H1 (cell line): ENCODE data around the gene IQUB. TPM values are rescaled to one million over a fixed set of nuclear protein-coding genes. Genes with fewer than 3 reads are reported as not detected.

ENCODE experiments used
- CTCF ChIA-PET: fragments of 300-600 bp; sonication (Branson Sonifier 250); formaldehyde crosslinking; loops from one replicate; lab custom pipeline; 2021; ENCODE audit not compliant: partially characterized antibody; lab: Charles Lee
- POLR2A ChIA-PET: fragments of 300-600 bp; sonication (Branson Sonifier 250); formaldehyde crosslinking; loops from one replicate; lab custom pipeline; 2021; ENCODE audit warnings: inconsistent platforms; ENCODE audit not compliant: partially characterized antibody; lab: Charles Lee
- DNase-seq, 2 experiments: peaks; one replicate each; pipeline versions ENCODE4 v3.0.0 to v3.0.0-alpha.2; 2010 to 2022; ENCODE audit warnings: low spot score in 2 of 2, low read depth in 1 of 2, mixed read lengths in 1 of 2
- FAIRE-seq: peaks from 2 replicates; lab custom pipeline; 2011; peaks lifted over from hg19 to GRCh38; lab: Jason Lieb, UNC
- H2AFZ ChIP-seq: 2 replicates; pipeline ENCODE4 v1.8.1; 2012; ENCODE audit warnings: low read length, inconsistent platforms
- H2AK5ac ChIP-seq: 2 replicates; pipeline ENCODE4 v1.6.1; 2013; ENCODE audit warnings: low read depth, low read length
- H2BK120ac ChIP-seq: replicated peaks from 2 replicates; pipeline ENCODE3; 2013; ENCODE audit warnings: low read depth, low read length, inconsistent platforms
- H2BK12ac ChIP-seq: 2 replicates; pipeline ENCODE4 v1.6.1; 2013; ENCODE audit warnings: low read depth, low read length
- H2BK15ac ChIP-seq: 2 replicates; pipeline ENCODE4 v1.6.1; 2013; ENCODE audit warnings: low read length
- H2BK20ac ChIP-seq: 2 replicates; pipeline ENCODE4 v1.6.1; 2013; ENCODE audit warnings: low read length
- H2BK5ac ChIP-seq: 2 replicates; pipeline ENCODE4 v1.6.1; 2013; ENCODE audit warnings: low read depth, low read length
- H3K14ac ChIP-seq: 2 replicates; pipeline ENCODE4 v1.6.1; 2013; ENCODE audit warnings: inconsistent platforms; ENCODE audit not compliant: insufficient read length
- H3K18ac ChIP-seq: 2 replicates; pipeline ENCODE4 v1.6.1; 2013; ENCODE audit warnings: low read length; ENCODE audit errors: extremely low read depth
- H3K23ac ChIP-seq: 2 replicates; pipeline ENCODE4 v1.6.1; 2013; ENCODE audit warnings: inconsistent platforms; ENCODE audit not compliant: insufficient read length
- H3K23me2 ChIP-seq: 2 replicates; pipeline ENCODE4 v1.6.1; 2013; ENCODE audit warnings: low read depth, low read length
- H3K27ac ChIP-seq: 2 replicates; pipeline ENCODE4 v1.6.1; 2011; ENCODE audit warnings: low read depth, low read length, inconsistent platforms
- H3K27me3 ChIP-seq, 4 experiments: replicated peaks in 1 of 4; 1 replicate in 1 of 4; 2 replicates in 3 of 4; pipeline versions ENCODE4 v1.6.1 to v1.8.1; 2011 to 2013; ENCODE audit warnings: low read length in 3 of 4, mild to moderate bottlenecking in 3 of 4, inconsistent platforms in 2 of 4, mixed read lengths in 2 of 4, moderate library complexity in 1 of 4; ENCODE audit not compliant: control insufficient read depth in 3 of 4, insufficient read depth in 3 of 4; ENCODE audit errors: extremely low read depth in 1 of 4
- H3K36me3 ChIP-seq, 4 experiments: 2 replicates each; pipeline versions ENCODE4 v1.6.1 to v1.8.1; 2011 to 2013; ENCODE audit warnings: mild to moderate bottlenecking in 4 of 4, low read length in 3 of 4, moderate library complexity in 2 of 4, control low read depth in 1 of 4, inconsistent platforms in 1 of 4; ENCODE audit not compliant: insufficient read depth in 4 of 4, control insufficient read depth in 2 of 4
- H3K4ac ChIP-seq: replicated peaks from 2 replicates; pipeline ENCODE3; 2013; ENCODE audit warnings: low read length, low read depth, mixed read lengths, inconsistent platforms; ENCODE audit not compliant: insufficient read length
- H3K4me1 ChIP-seq, 4 experiments: replicated peaks in 1 of 4; 1 replicate in 1 of 4; 2 replicates in 3 of 4; pipeline versions ENCODE4 v1.6.1 to v1.8.1; 2011 to 2013; ENCODE audit warnings: low read length in 3 of 4, inconsistent platforms in 2 of 4, mixed read lengths in 1 of 4; ENCODE audit not compliant: insufficient read depth in 4 of 4, control insufficient read depth in 3 of 4
- H3K4me2 ChIP-seq, 2 experiments: 2 replicates each; pipeline versions ENCODE4 v1.6.1 to v1.8.1; 2011 to 2013; ENCODE audit warnings: low read depth in 2 of 2, low read length in 2 of 2, control low read depth in 1 of 2, inconsistent platforms in 1 of 2, mild to moderate bottlenecking in 1 of 2; ENCODE audit not compliant: insufficient read depth in 1 of 2
- H3K4me3 ChIP-seq, 4 experiments: fragments of 200-600, 300-600 bp in 1 of 4; sonication (generic), shearing (Covaris generic), sonication (Bioruptor Twin) in 1 of 4; 2 replicates each; pipeline versions ENCODE4 v1.5.1 to v1.8.1; 2011 to 2016; ENCODE audit warnings: low read length in 4 of 4, low read depth in 3 of 4, control low read depth in 2 of 4, inconsistent platforms in 2 of 4, mild to moderate bottlenecking in 2 of 4, mixed read lengths in 1 of 4, moderate library complexity in 1 of 4; ENCODE audit not compliant: insufficient read depth in 2 of 4; ENCODE audit errors: extremely low read depth in 1 of 4
- H3K56ac ChIP-seq: replicated peaks from 2 replicates; pipeline ENCODE3; 2013; ENCODE audit warnings: low read depth, mild to moderate bottlenecking, mixed read lengths, low read length, inconsistent platforms; ENCODE audit not compliant: insufficient read length
- H3K79me1 ChIP-seq: 2 replicates; pipeline ENCODE4 v1.6.1; 2013; ENCODE audit warnings: low read depth, low read length, control low read depth
- H3K79me2 ChIP-seq, 2 experiments: 2 replicates each; pipeline versions ENCODE4 v1.6.1 to v1.8.1; 2012 to 2013; ENCODE audit warnings: low read length in 2 of 2, mild to moderate bottlenecking in 2 of 2, inconsistent platforms in 1 of 2; ENCODE audit not compliant: insufficient read depth in 2 of 2, control insufficient read depth in 1 of 2
- H3K9ac ChIP-seq, 4 experiments: replicated peaks in 1 of 4; 1 replicate in 1 of 4; 2 replicates in 3 of 4; pipeline versions ENCODE4 v1.6.1 to v1.8.1; 2011 to 2013; ENCODE audit warnings: low read depth in 3 of 4, low read length in 3 of 4, control low read depth in 2 of 4, mild to moderate bottlenecking in 2 of 4, moderate library complexity in 2 of 4, inconsistent platforms in 1 of 4; ENCODE audit errors: extremely low read depth in 1 of 4
- H3K9me3 ChIP-seq, 2 experiments: 2 replicates each; pipeline versions ENCODE4 v1.6.1 to v1.8.1; 2012 to 2013; ENCODE audit warnings: mild to moderate bottlenecking in 2 of 2, moderate library complexity in 2 of 2, control low read depth in 1 of 2, inconsistent platforms in 1 of 2, low read depth in 1 of 2, low read length in 1 of 2, mixed read lengths in 1 of 2; ENCODE audit not compliant: insufficient read depth in 2 of 2
- H4K20me1 ChIP-seq, 2 experiments: replicated peaks in 1 of 2; 2 replicates each; pipeline versions ENCODE3 to v1.8.1; 2011 to 2013; ENCODE audit warnings: inconsistent platforms in 2 of 2, low read length in 2 of 2, mild to moderate bottlenecking in 1 of 2; ENCODE audit not compliant: insufficient read depth in 2 of 2, control insufficient read depth in 1 of 2
- H4K5ac ChIP-seq: 2 replicates; pipeline ENCODE4 v1.6.1; 2013; ENCODE audit warnings: low read length, low read depth, mixed read lengths, inconsistent platforms; ENCODE audit not compliant: insufficient read length
- H4K8ac ChIP-seq: 2 replicates; pipeline ENCODE4 v1.8.0; 2013; ENCODE audit warnings: mild to moderate bottlenecking, moderate library complexity, low read length, inconsistent platforms; ENCODE audit not compliant: insufficient read depth; ENCODE audit errors: extremely low read depth
- H4K91ac ChIP-seq: replicated peaks from 2 replicates; pipeline ENCODE3; 2013; ENCODE audit warnings: low read length, mixed read lengths, inconsistent platforms; ENCODE audit not compliant: insufficient read length
- MAX ChIP-seq: IDR thresholded peaks from 2 replicates; pipeline ENCODE4 v1.6.1; 2012; ENCODE audit warnings: inconsistent platforms
- RBBP5 ChIP-seq: IDR thresholded peaks from 2 replicates; pipeline ENCODE4 v1.7.1; 2012; ENCODE audit warnings: low read depth, mild to moderate bottlenecking, inconsistent platforms, low read length, moderate library complexity, borderline replicate concordance
- SAP30 ChIP-seq: fragments of 300-600 bp; sonication (generic); IDR thresholded peaks from 2 replicates; pipeline ENCODE4 v1.7.1; 2012; ENCODE audit warnings: low read length, moderate library complexity, mild to moderate bottlenecking, inconsistent platforms; ENCODE audit not compliant: insufficient read depth, insufficient replicate concordance
- SP1 ChIP-seq: IDR thresholded peaks from 2 replicates; pipeline ENCODE4 v1.6.1; 2011; ENCODE audit warnings: low read depth, low read length
- TBP ChIP-seq: IDR thresholded peaks from 2 replicates; pipeline ENCODE4 v1.6.1; 2011; ENCODE audit warnings: low read depth, low read length, improper control_type of control experiment
- TEAD4 ChIP-seq: IDR thresholded peaks from 2 replicates; pipeline ENCODE4 v1.6.1; 2012; ENCODE audit warnings: low read depth, low read length, inconsistent platforms, mixed read lengths
- WGBS, 2 experiments: shearing (Covaris generic) in 1 of 2; methylation state at CpG; one replicate each; pipeline versions ENCODE4 v1.1.6 to v1.1.7; 2013 to 2015; ENCODE audit warnings: low lambda C conversion rate in 2 of 2, mixed read lengths in 2 of 2, inconsistent platforms in 1 of 2, low coverage in 1 of 2, missing lambda C conversion rate in 1 of 2; ENCODE audit not compliant: insufficient replicate concordance in 2 of 2, insufficient coverage in 1 of 2, insufficient read length in 1 of 2; ENCODE audit errors: extremely low coverage in 1 of 2, missing lambda C conversion rate in 1 of 2; 5-methylcytosine and 5-hydroxymethylcytosine counted together
- polyA plus RNA-seq, 7 experiments: library from polyadenylated mRNA; depleted of rRNA in 3 of 7; stranded (reverse) in 5 of 7; unstranded in 2 of 7; fragments of >200 nt in 5 of 7; fragments of 200-250 nt in 2 of 7; gene quantifications; 1 replicate in 5 of 7; 2 replicates in 1 of 7; 4 replicates in 1 of 7; pipeline versions ENCODE4 v1.2.1 to v1.2.3, GENCODE V29; 2011 to 2013; ENCODE audit warnings: missing spikeins in 2 of 7, mixed read lengths in 2 of 7
- total RNA-seq: library from RNA; stranded (reverse); fragmentation: NEBNext Ultra II Directional; extraction: Animal tissue kit (Norgen Biotek cat#: 25700); gene quantifications from 2 replicates; pipeline ENCODE4 v1.2.1, GENCODE V29; 2021
- TF ChIP-seq, protein P1 (sequence below), 3 experiments: IDR thresholded peaks; 1 replicate in 2 of 3; 2 replicates in 1 of 3; pipeline versions ENCODE4 v1.5.1 to v1.6.1; 2011; ENCODE audit warnings: low read length in 3 of 3, mild to moderate bottlenecking in 3 of 3, inconsistent platforms in 2 of 3, low read depth in 1 of 3, moderate library complexity in 1 of 3; ENCODE audit not compliant: insufficient read depth in 1 of 3; ENCODE audit errors: control extremely low read depth in 1 of 3

Gene IQUB
- total and polyA plus RNA-seq, 2 of the 8 experiments (the other 6 are each of a cell fraction or from before 2014, with no cell fraction given) = 0.12 to 0.82 TPM

GRCh38 chr7:123557398-123558288, 23.2 kb upstream of the IQUB start, which contains the start of gene NDUFA5:
Gene NDUFA5 (minus strand): TSS chr7:123557818. CDS start chr7:123557795, 23 bp downstream.
- H3K23me2 ChIP-seq = peaks cover 7% of the 10 kb centered on the region
- peaks cover 0 to 11% (median 3%) of the 10 kb centered on the region in 4 experiments; a peak in 3 of 8 replicates for H3K36me3 ChIP-seq
- H3K14ac ChIP-seq = no peak within 1 kb of the TSS
- H4K20me1 ChIP-seq = no peaks in the 10 kb centered on the region
- DNase-seq = peak; percentile 91 to 93
- peak within 1 kb of the TSS; percentile 82 for H4K8ac ChIP-seq
- no peak within 1 kb of the TSS for H3K23ac ChIP-seq
- H3K79me2 ChIP-seq = peaks cover 9 to 37% of the 10 kb centered on the region in 2 experiments
- H3K79me1 ChIP-seq = peaks cover 1% of the 10 kb centered on the region; the same call in 1 of the 2 replicates
- no peak within 1 kb of the TSS for H2BK120ac ChIP-seq
- H2BK12ac ChIP-seq = no peak within 1 kb of the TSS; the same call in 1 of the 2 replicates
- H3K4ac ChIP-seq = no peak within 1 kb of the TSS
- no peaks in the 10 kb centered on the region for H3K9me3 ChIP-seq
- H3K27ac ChIP-seq = peak within 1 kb of the TSS; percentile 77
- no peak within 1 kb of the TSS for H2BK15ac ChIP-seq
- peak; percentile 93 for FAIRE-seq
- peak within 1 kb of the TSS; percentile 100 for H2AFZ ChIP-seq
- peaks cover 0 to 6% (median under 1%) of the 10 kb centered on the region in 4 experiments; a peak in 2 of 7 replicates for H3K4me1 ChIP-seq
- H3K4me2 ChIP-seq = peak within 1 kb of the TSS; percentile 67 to 92
- ChIA-PET POLR2A (interaction anchor here (1.3 to 1.4 kb wide), 6 partner anchors 9 to 30 kb away, joined by 3 to 6 read pairs (median 4); no protein-coding TSS in a partner anchor), CTCF (interaction anchor here (0.6 to 1.2 kb wide), 3 partner anchors 15 to 409 kb away, joined by 3 to 4 read pairs (median 4); no protein-coding TSS in a partner anchor)
- peak within 1 kb of the TSS; percentile 97 to 100 (median 98) for H3K4me3 ChIP-seq
- H4K5ac ChIP-seq = peak within 1 kb of the TSS; percentile 1
- H3K27me3 ChIP-seq = no peaks in the 10 kb centered on the region
- H2BK20ac ChIP-seq = no peak within 1 kb of the TSS
- WGBS, 2 experiments = 5% methylated on average over 40 of the region's 40 CpGs; no CpG with 5 or more reads in 1 of the 2 experiments
- no peak within 1 kb of the TSS for H3K18ac ChIP-seq
- H3K56ac ChIP-seq = no peak within 1 kb of the TSS
- no peak within 1 kb of the TSS for H4K91ac ChIP-seq
- peak within 1 kb of the TSS; percentile 86 to 96 (median 92) for H3K9ac ChIP-seq
- peak within 1 kb of the TSS; percentile 82 for H2BK5ac ChIP-seq
- no peak within 1 kb of the TSS for H2AK5ac ChIP-seq
- TF ChIP-seq, protein P1, sequence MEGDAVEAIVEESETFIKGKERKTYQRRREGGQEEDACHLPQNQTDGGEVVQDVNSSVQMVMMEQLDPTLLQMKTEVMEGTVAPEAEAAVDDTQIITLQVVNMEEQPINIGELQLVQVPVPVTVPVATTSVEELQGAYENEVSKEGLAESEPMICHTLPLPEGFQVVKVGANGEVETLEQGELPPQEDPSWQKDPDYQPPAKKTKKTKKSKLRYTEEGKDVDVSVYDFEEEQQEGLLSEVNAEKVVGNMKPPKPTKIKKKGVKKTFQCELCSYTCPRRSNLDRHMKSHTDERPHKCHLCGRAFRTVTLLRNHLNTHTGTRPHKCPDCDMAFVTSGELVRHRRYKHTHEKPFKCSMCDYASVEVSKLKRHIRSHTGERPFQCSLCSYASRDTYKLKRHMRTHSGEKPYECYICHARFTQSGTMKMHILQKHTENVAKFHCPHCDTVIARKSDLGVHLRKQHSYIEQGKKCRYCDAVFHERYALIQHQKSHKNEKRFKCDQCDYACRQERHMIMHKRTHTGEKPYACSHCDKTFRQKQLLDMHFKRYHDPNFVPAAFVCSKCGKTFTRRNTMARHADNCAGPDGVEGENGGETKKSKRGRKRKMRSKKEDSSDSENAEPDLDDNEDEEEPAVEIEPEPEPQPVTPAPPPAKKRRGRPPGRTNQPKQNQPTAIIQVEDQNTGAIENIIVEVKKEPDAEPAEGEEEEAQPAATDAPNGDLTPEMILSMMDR (IDR thresholded peaks at IDR 0.05; ENCODE audit: control extremely low read depth in 1 of 3, insufficient read depth in 1 of 3, low read depth in 1 of 3, low read length in 3 of 3) = no peak
- peak; percentile 80 for TF ChIP-seq TBP
- peak; percentile 80; the same call in 1 of the 2 replicates for TF ChIP-seq SP1
- TF ChIP-seq MAX = peak; percentile 53
- TF ChIP-seq RBBP5 = peak; percentile 89
- TF ChIP-seq SAP30 = peak; percentile 85
- TF ChIP-seq TEAD4 = 0 out of 2 replicates have a peak, but pooled peaks have one; percentile 46
